NCI-H774 (cell line): ENCODE results near the gene CMTM8.

Source experiments
- DNase-seq: peaks from one replicate; lab custom pipeline; 2025; lab: John Stamatoyannopoulos, UW

Gene CMTM8

GRCh38 chr3:32229565-32229964, 8.9 kb upstream of the CMTM8 start:
- no peak for DNase-seq

- no peak for DNase-seq
Measured at GRCh38 chr3:32236377-32236776, 2.1 kb upstream of the CMTM8 start.

GRCh38 chr3:32237670-32238452, 619 bp upstream of the CMTM8 start:
- DNase-seq = no peak

- DNase-seq = no peak
Measured at GRCh38 chr3:32239307-32240158, 1.1 kb downstream of the CMTM8 start.

GRCh38 chr3:32240159-32240545, 1.7 kb downstream of the CMTM8 start:
- DNase-seq = no peak

GRCh38 chr3:32241100-32241499, 2.6 kb downstream of the CMTM8 start:
- no peak for DNase-seq

GRCh38 chr3:32243519-32243918, 5.0 kb downstream of the CMTM8 start:
- DNase-seq = no peak

- DNase-seq = no peak
Measured at GRCh38 chr3:32245200-32245599, 6.7 kb downstream of the CMTM8 start.

GRCh38 chr3:32246079-32246675, 7.7 kb downstream of the CMTM8 start:
- DNase-seq = no peak

GRCh38 chr3:32249184-32249782, 10.8 kb downstream of the CMTM8 start:
- no peak for DNase-seq

GRCh38 chr3:32254268-32254667, 15.8 kb downstream of the CMTM8 start:
- DNase-seq = no peak

- DNase-seq = no peak
Measured at GRCh38 chr3:32255345-32255744, 16.9 kb downstream of the CMTM8 start.

GRCh38 chr3:32256206-32256605, 17.7 kb downstream of the CMTM8 start:
- DNase-seq = no peak

GRCh38 chr3:32257042-32257441, 18.6 kb downstream of the CMTM8 start:
- no peak for DNase-seq

GRCh38 chr3:32257641-32258438, 19.4 kb downstream of the CMTM8 start:
- no peak for DNase-seq

GRCh38 chr3:32258869-32259268, 20.4 kb downstream of the CMTM8 start:
- no peak for DNase-seq

GRCh38 chr3:32261545-32261944, 23.1 kb downstream of the CMTM8 start:
- no peak for DNase-seq

- no peak for DNase-seq
Measured at GRCh38 chr3:32262201-32262600, 23.7 kb downstream of the CMTM8 start.

GRCh38 chr3:32274306-32274705, 35.8 kb downstream of the CMTM8 start:
- no peak for DNase-seq

- no peak for DNase-seq
Measured at GRCh38 chr3:32275506-32275905, 37.0 kb downstream of the CMTM8 start.

GRCh38 chr3:32276279-32276841, 37.9 kb downstream of the CMTM8 start:
- no peak for DNase-seq
